Activated CD8-positive, alpha-beta memory T cell treated with anti-CD3 and anti-CD28 coated beads, Interleukin-2, amount 50 U/mL, for 1 hour (primary cell): ENCODE results near the gene C9orf50.

Experiments
- DNase-seq: peaks from one replicate; pipeline ENCODE4 v3.0.0-alpha.2; 2020; ENCODE audit errors: extremely low read depth

Gene C9orf50

GRCh38 chr9:129591916-129592315 lies 29.0 kb downstream of the C9orf50 start:
- no peak for DNase-seq

DNA sequence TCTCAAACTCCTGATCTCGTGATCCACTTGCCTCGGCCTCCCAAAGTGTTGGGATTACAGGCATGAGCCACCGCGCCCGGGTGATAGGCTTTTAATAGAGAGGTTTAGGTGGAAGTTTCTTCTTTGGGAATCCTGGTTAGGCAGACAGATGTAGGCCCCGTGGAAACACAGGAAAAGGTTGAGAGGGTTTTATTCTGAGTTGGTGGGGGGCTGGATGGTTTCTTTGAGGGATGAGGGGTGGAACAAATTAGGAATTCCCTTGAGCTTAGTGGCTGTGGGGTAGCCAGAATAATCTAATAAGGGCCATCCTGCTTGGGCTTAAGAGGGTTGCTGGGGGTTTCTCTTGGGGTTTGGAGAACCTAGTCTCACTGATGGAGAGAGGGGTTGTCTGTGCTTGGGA lies 30.4 kb downstream of the C9orf50 start:
- no peak for DNase-seq

GRCh38 chr9:129587487-129588262 lies 33.2 kb downstream of the C9orf50 start:
- no peak for DNase-seq

GRCh38 chr9:129586685-129587084 lies 34.2 kb downstream of the C9orf50 start:
- DNase-seq: no peak

GRCh38 chr9:129586245-129586644 lies 34.7 kb downstream of the C9orf50 start:
- DNase-seq: no peak

GRCh38 chr9:129585352-129585751 lies 35.5 kb downstream of the C9orf50 start:
- DNase-seq: no peak

DNA sequence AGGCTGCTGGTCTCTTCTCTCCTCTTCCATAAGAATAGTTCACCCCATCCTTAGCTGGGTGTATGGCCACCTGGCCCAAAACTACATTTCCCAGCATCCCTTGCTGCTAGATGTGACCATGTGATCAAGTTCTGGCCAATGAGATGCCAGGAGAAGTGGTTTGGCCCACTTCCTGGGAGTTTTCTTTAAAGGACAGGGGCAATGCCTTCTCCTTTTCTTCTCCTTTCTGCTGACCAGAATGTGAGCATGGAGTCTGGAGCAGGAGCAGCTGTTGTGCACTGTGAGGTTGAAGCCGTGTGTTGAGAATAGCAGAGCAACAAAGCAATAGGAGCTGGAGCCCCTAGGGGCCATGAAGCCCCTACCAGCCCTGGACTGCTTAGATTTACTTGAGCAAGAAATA lies 36.8 kb downstream of the C9orf50 start:
- DNase-seq: no peak

DNA sequence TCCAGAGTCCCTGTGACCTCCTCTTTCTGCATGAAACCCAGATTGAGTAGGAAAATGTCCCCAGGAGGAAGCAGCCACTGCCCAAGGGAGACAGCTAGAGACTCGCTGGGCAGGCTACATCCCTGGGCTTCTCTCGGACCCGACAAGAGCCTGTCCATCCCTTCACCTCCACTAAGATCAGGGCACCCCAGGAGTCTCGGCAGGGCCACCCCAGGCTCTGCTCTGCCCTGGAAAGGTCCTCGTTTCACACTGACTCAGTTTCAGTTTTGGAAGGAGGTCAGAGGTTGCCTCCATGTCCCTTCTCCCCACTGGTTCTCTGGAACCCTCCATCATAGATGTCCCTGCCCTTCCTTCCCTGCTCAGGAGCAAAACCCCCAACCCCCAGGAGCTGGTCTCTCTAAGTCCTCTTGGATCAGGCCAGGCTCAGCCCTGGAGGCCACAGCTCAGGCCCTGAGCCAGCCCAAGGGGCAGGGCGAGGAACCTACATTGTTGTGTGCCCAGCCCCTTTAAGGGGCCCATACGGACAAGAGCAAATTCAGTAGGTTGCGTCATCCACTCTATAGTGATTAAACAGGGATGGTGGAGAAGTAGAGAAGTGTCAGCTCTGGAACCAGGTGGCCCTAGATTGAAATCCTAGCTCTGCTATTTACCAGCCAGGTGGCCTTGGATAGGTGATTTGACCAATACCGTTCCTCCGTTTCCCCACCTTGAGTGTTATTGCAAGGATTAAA lies 37.4 kb downstream of the C9orf50 start:
- DNase-seq: no peak

DNA sequence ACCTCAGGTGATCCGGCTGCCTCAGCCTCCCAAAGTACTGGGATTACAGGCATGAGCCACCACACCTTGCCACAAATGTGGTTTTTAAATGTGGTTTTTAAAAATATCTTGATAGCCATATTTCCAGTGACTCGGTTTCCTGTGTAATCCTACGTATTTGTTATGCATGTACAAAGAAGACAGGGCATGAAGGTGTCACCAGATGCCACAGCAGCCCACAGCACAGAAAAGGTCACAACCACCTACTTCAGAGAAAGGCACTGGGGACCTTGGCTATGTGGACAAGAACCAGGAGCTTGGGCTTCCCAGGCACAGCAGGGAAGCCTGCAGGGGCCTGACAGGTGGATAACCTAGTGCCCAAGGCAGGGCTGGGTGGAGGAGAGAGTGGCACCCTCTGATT lies 38.0 kb downstream of the C9orf50 start:
- DNase-seq: no peak

DNA sequence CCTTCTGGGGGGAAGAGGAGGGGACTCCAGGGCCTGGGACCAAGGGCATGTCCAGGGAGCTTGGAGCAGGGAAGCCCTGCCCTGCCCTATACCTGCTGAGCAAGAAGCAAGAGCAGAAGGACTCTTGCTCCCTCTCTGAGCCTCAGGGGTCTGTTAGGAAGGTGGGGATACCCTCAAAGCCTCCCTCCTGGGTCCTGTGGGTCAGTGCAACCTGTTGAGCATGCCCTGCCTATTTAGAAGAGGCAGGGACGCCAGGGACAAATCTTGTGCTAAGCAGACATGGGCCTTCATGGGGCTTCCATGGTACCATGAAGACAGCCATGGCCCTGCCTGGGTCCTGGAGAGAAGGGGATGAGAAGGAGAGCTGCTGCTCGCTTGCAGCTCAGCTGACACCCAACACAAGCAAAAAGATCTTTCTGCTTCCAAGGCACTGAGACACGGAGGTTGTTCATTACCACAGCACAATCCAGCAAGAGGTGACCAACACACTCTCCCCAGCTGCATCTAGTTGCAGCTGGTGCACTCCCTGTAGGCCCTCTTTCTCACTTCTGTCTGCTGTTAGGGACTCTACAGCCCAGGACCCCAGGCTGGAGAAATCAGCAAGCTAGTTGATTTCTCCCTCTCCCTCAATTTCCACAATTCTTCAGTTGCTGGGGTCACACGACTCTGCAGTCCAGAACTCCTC lies 39.3 kb downstream of the C9orf50 start:
- DNase-seq: no peak

- no peak for DNase-seq
Measured at GRCh38 chr9:129580211-129580915, 40.5 kb downstream of the C9orf50 start.

DNA sequence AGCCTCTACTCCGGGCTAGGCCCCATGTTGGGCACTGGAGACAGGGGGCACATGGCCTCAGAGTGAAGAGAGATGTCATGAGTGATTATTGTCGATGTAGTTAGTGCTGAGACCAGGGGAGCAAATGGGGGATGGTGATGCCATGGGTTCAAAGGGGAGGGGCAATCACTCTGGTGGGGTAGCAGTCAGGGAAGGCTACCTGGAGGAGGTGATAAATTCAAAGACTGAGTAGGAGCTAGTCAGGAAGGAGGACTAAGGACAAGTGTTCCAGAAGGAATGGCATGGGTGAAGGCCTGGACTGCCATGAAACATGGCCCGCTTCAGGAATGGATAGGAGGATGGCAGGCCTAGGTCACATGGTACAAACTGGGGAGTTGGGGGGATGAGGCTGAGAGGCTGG lies 41.6 kb downstream of the C9orf50 start:
- no peak for DNase-seq

DNA sequence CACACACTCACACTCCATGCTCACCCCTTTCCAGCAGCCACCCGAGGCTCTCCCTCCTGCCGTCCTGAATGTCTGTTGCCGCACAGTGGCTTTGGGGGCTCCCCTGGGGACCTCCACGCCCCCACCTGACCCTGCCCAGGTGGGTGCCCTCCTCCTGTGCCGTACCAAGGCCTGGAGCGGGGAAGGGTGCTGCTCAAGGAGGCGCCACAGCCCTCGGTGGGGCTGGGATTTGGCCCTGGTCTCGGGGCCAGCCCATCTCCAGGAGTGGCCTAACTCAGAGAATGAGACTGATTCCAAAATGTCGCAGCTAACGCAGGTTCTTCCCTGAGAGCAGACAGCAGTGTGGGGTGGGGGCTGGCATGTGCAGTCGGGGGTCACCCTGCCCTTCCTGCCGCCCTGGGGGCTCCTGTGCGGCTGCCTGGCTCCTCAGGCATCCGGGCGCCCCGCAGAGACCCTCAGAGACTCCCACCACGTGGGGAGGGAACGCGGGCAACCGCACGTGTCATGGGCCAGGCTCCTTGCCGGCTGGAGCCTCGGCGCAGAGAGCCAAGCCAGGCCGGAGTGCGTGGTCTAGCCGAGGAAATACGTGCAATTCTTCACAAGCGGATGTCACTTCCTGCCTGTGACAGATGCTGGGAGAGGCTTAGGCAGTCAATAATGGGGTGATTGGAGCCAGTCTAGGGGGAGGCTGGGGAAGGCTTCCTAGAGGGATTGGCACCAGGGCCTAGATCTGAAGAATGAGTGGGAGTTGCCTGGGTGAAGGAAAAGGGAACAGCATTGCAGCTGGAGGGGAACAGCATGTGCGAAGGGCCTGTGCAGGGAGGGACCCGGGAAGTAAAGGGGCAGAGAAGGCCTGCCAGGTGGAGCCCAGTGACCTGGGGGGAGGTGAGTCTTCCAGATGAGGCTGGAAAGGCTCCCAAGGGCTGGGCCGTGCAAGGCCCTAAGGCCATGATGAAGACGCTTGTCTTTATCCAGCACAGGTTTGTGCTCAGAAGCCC lies 44.1 kb downstream of the C9orf50 start:
- DNase-seq: no peak

DNA sequence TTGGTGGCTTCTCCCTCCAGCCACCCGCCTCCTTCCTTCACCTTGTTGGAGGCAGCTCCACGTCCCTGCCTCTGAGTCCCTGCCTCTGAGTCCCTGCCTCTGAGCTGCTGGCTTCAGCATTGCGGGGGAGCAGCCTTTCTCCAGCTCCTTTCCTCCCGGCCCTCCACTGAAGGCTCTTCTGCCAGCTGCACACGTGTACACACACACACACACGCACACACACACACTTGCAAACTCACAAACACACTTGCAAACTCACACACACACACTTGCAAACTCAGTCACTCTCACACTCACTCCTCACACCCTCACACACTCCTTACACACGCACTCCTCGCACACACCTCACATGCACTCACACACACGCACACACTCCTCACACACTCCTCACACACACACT lies 45.1 kb downstream of the C9orf50 start:
- DNase-seq: no peak

DNA sequence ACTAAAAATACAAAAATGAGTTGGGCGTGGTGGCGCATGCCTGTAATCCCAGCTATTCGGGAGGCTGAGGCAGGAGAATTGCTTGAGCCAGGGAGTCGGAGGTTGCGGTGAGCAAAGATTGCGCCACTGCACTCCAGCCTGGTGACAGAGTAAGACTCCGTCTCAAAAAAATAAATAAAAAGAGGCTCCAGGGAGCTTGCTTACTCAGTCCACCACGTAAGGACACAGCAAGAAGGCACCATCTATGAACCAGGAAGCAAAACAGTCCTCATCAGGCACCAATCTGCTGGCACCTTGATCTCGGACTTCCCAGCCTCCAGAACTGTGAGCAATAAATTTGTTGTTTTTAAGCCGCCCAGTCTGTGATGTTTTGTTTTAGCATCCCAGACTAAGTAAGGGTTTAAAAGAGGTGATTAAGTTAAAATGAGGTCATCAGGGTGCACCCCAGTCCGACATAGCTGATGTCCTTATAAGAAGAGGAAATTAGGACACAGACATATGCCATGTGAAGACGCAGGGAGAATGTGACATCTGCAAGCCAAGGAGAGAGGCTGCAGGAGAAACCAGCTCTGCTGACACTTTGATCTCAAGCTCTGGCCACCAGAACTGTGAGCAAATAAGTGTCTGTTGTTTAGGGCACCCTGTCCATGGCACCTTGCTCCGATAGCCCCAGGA lies 45.9 kb downstream of the C9orf50 start:
- no peak for DNase-seq

GRCh38 chr9:129573977-129574376 lies 46.9 kb downstream of the C9orf50 start:
- no peak for DNase-seq

GRCh38 chr9:129572517-129572916 lies 48.4 kb downstream of the C9orf50 start:
- no peak for DNase-seq

DNA sequence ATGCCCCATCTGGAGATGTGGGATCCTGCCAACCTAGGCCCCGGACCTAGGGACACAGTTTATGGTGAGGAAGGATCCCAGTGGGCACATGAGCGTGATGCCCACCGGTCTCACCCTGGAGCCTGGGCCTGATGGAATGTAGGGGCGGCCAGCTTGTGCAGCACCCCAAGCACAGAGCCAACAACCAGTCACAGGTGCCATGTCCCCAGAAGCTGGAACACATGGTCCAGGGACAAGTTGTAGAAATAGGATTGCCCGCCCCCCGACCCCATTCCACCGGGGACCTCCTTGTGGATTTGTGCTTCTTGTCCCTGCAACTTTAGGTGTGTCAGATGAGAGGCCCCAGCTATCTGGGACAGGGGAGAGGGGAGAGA lies 48.9 kb downstream of the C9orf50 start:
- DNase-seq: no peak

- DNase-seq: no peak
Measured at GRCh38 chr9:129571298-129572051, 49.4 kb downstream of the C9orf50 start.
